ENCODE results near the gene OR5AU1.

DNA sequence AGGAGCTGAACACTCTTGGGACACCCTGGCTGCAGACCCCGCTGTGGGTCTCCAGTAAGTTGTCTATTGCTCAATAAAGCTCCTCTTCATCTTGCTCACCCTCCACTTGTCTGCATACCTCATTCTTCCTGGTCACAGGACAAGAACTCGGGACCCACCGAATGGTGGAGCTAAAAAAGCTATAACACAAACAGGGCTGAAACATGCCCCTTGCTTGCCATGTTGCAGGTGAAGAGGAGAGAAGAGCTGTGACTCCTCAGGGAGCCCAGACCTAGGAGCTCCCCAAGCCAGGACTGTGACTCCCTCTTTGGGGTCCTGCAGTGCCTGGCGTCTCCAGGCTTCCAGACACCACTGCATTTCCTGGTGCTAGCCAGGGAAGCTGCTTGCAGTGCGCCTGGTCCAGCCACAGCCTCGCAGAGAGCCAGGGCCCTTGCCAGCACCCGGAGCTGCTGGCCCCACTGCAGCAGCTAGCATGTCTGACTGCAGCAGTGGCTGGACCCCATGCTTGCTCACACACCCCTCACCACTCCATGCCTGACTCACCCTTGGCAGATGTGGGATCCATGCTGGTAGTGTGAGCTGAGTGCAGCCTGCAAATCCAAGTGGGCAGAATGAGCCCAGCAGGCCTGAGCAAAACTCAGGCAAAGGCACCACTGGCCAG is 37.1 kb upstream of the OR5AU1 start:
- TF ChIP-seq, protein P1, sequence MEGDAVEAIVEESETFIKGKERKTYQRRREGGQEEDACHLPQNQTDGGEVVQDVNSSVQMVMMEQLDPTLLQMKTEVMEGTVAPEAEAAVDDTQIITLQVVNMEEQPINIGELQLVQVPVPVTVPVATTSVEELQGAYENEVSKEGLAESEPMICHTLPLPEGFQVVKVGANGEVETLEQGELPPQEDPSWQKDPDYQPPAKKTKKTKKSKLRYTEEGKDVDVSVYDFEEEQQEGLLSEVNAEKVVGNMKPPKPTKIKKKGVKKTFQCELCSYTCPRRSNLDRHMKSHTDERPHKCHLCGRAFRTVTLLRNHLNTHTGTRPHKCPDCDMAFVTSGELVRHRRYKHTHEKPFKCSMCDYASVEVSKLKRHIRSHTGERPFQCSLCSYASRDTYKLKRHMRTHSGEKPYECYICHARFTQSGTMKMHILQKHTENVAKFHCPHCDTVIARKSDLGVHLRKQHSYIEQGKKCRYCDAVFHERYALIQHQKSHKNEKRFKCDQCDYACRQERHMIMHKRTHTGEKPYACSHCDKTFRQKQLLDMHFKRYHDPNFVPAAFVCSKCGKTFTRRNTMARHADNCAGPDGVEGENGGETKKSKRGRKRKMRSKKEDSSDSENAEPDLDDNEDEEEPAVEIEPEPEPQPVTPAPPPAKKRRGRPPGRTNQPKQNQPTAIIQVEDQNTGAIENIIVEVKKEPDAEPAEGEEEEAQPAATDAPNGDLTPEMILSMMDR (IDR thresholded peaks at IDR 0.05), result no peak
- TF ChIP-seq EZH2 (IDR thresholded peaks at IDR 0.05), result no peak
- TF ChIP-seq EZH2phosphoT487 (IDR thresholded peaks at IDR 0.05), result no peak

All from neural progenitor cell (in vitro differentiated cells).